ENCODE results near the gene CPLX3. TPM values are rescaled to one million over a fixed set of nuclear protein-coding genes. Genes with fewer than 3 reads are reported as not detected.

CPLX3 gene
- total RNA-seq, 1 donor: not detected

DNA sequence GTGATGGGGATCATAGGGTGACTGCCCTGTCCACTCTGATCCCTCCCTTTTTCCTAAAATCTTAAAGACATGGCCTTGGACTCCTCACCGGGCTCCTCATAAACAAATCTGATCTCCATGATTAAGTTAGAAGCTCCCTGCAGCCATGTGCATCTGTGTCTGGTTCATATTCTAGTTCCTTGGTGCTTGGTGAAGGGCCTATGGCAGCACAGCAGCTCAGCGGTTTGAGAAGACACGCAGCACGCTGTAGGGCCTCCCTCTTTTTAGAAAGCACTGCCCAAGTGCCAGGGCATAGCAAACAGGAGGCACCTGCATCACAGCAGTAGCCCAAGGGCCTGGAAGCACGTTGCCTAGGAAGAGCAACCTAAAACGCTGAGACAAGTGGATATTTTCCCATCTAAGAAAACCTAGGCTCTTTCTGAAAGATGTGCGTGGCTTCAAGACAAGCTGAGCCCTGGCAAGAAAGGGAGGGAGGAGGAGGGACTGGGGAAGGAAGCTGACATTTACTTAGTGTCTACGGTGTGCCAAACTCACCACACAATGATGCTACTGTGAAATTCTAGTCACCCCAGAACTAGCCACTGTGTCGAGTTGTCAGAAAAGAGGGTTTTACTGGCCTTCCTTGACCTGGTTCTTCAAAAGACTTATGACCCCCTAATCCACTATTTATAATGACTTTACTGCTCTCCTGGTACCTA is 31.4 kb downstream of the CPLX3 start:
- no peak overlapping the region for H3K4me3 ChIP-seq (ENCODE audit: low read depth, low read length)
- no peak for DNase-seq (ENCODE audit: low read depth)
- no peak for TF ChIP-seq CTCF (IDR thresholded peaks at IDR 0.05; ENCODE audit: insufficient read depth, low read length)

GRCh38 chr15:74858369-74858740 is 31.9 kb downstream of the CPLX3 start:
- no peak for DNase-seq (ENCODE audit: low read depth)
- no peak overlapping the region for H3K4me3 ChIP-seq (ENCODE audit: low read depth, low read length)
- no peak for TF ChIP-seq CTCF (IDR thresholded peaks at IDR 0.05; ENCODE audit: insufficient read depth, low read length)

DNA sequence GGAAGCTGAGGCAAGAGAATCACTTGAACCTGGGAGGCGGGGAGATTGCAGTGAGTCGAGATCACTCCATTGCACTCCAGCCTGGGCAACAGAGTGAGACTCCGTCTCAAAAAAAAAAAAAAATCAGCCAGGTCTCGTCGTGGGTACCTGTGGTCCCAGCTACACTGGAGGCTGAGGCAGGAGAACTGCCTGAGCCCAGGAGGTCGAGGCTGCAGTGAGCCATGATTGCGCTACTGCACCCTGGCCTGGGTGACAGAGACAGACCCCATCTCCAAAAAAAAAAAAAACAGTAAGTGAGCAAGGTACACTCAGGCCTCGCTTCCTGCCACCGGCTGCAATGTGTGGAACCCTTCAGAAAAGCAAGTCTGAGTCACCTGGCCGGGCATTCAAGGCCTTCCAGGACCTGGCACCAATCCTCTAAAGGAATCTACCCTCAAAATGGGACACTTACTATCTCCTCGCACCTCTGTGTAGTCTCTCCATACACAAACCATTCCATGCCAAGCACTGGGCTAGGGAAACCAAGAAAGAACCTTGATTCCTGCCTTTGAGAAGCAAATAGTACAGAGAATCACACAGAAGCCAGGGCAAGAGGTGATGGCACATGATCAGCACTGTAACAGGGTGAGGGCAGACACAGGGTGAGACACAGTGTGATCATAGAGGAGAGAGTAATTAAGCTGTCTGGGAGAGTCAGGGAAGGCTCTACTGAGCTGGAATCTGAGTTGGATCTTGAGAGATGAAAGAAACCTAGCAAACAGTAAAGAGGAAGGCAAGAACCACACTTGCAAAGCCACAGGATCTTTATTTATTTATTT is 37.0 kb downstream of the CPLX3 start:
- H3K4me3 ChIP-seq (ENCODE audit: low read depth, low read length): no peak overlapping the region
- no peak for DNase-seq (ENCODE audit: low read depth)
- TF ChIP-seq CTCF (IDR thresholded peaks at IDR 0.05; ENCODE audit: insufficient read depth, low read length): no peak

DNA sequence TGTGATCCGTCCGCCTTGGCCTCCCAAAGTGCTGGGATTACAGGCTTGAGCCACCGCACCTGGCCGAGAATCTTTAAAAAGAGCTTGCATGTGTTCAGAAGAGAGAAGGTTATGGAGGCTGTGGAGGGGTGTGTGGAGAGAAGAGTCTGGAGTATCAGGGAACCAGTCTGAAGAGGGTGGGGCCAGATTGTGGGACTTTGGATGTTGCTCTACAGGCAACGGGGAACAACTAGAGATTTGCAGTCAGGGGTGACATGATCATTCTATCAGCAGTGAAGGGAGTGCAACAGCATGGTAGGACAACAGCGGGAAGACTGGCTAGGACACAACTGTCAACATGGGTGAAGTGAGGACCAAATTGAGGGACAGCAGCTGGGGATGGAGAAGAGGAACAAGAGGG is 37.9 kb downstream of the CPLX3 start:
- no peak overlapping the region for H3K4me3 ChIP-seq (ENCODE audit: low read depth, low read length)
- TF ChIP-seq CTCF (IDR thresholded peaks at IDR 0.05; ENCODE audit: insufficient read depth, low read length): no peak
- DNase-seq (ENCODE audit: low read depth): no peak

GRCh38 chr15:74865316-74865715 is 38.9 kb downstream of the CPLX3 start:
- DNase-seq (ENCODE audit: low read depth): no peak
- no peak overlapping the region for H3K4me3 ChIP-seq (ENCODE audit: low read depth, low read length)
- TF ChIP-seq CTCF (IDR thresholded peaks at IDR 0.05; ENCODE audit: insufficient read depth, low read length): no peak

- TF ChIP-seq CTCF (IDR thresholded peaks at IDR 0.05; ENCODE audit: insufficient read depth, low read length): no peak
- H3K4me3 ChIP-seq (ENCODE audit: low read depth, low read length): no peak overlapping the region
- DNase-seq (ENCODE audit: low read depth): peak; percentile 67
Measured at GRCh38 chr15:74866090-74866489, 39.7 kb downstream of the CPLX3 start.
